Uterus (tissue), 4 donors: ENCODE measurements around the gene CDT1. TPM values are rescaled to one million over a fixed set of nuclear protein-coding genes. Genes with fewer than 3 reads are reported as not detected.

Experiments used
- DNase-seq, 2 donors: peaks; one replicate each; pipeline ENCODE4 v3.0.0-alpha.2; 2019 to 2020
- H3K27ac ChIP-seq, 2 donors: fragments of 200-600 bp; sonication (generic); 1 replicate in 1 of 2; 2 replicates in 1 of 2; pipeline ENCODE4 v1.5.1; 2016 to 2018
- H3K27me3 ChIP-seq, 2 donors: fragments of 200-600 bp; sonication (generic); one replicate each; pipeline ENCODE4 v1.5.1; 2018 to 2019; ENCODE audit warnings: control low read depth in 1 of 2
- H3K36me3 ChIP-seq, 2 donors: fragments of 200-600 bp; sonication (generic); one replicate each; pipeline ENCODE4 v1.5.1; 2019; ENCODE audit warnings: control low read depth in 1 of 2
- H3K4me1 ChIP-seq, 2 donors: fragments of 200-600 bp; sonication (generic); one replicate each; pipeline ENCODE4 v1.5.1; 2018 to 2019; ENCODE audit warnings: control low read depth in 1 of 2
- H3K4me3 ChIP-seq, 2 donors: fragments of 200-600 bp; sonication (generic); 1 replicate in 1 of 2; 2 replicates in 1 of 2; pipeline ENCODE4 v1.5.1; 2018 to 2019; ENCODE audit warnings: mild to moderate bottlenecking in 1 of 2
- H3K9me3 ChIP-seq, 2 donors: fragments of 200-600 bp; sonication (generic); one replicate each; pipeline ENCODE4 v1.5.1; 2019; ENCODE audit warnings: control low read depth in 1 of 2
- CTCF ChIP-seq, 4 experiments: fragments of 200-600 bp in 2 of 4; fragments of 450-650 bp in 2 of 4; sonication (generic) in 2 of 4; IDR thresholded peaks; one replicate each; pipeline ENCODE4 v1.5.1; 2016 to 2019; ENCODE audit warnings: antibody characterized with exemption in 4 of 4, mild to moderate bottlenecking in 2 of 4, moderate library complexity in 1 of 4
- POLR2A ChIP-seq, 2 donors: fragments of 450-650 bp; IDR thresholded peaks; one replicate each; pipeline ENCODE4 v1.6.1; 2016; ENCODE audit warnings: antibody characterized with exemption in 2 of 2, mild to moderate bottlenecking in 1 of 2, moderate library complexity in 1 of 2
- intact Hi-C: fragments of 100-400 bp; cut with DNase I; formaldehyde crosslinking; loops from one replicate; pipeline ENCODE4 v1.15.1; 2023; ENCODE audit warnings: low total_unique reads
- total RNA-seq, 4 donors: library from RNA; depleted of rRNA in 3 of 4; stranded (reverse); fragments of >200 nt in 3 of 4; gene quantifications; one replicate each; pipeline versions ENCODE4 v1.1.0 to v1.2.4, GENCODE V29; 2014 to 2023
- donor health status: DM: yes; HTN: yes; CAD: no.

Gene CDT1
- total RNA-seq, 4 donors from 2014 or later = 0.34 to 6.6 TPM; not detected in 2

GRCh38 chr16:88839745-88840599, 36.4 kb downstream of the CDT1 start:
- TF ChIP-seq POLR2A (IDR thresholded peaks at IDR 0.05) = no peak
- TF ChIP-seq CTCF (IDR thresholded peaks at IDR 0.05) = no peak
- Histone ChIP-seq H3K4me1 (no peaks in the 10 kb centered on the region), H3K27ac (no peak overlapping the region), H3K27me3 (no peaks in the 10 kb centered on the region), H3K36me3 (no peaks in the 10 kb centered on the region), H3K4me3 (no peak overlapping the region), H3K9me3 (no peaks in the 10 kb centered on the region)
- intact Hi-C loops = no loop called here
- DNase-seq = no peak

- Histone ChIP-seq H3K27ac (no peak overlapping the region), H3K36me3 (no peaks in the 10 kb centered on the region), H3K27me3 (no peaks in the 10 kb centered on the region), H3K4me3 (no peak overlapping the region), H3K4me1 (no peaks in the 10 kb centered on the region), H3K9me3 (no peaks in the 10 kb centered on the region)
- DNase-seq = no peak
- no peak for TF ChIP-seq CTCF (IDR thresholded peaks at IDR 0.05)
- intact Hi-C loops = no loop called here
Observed at GRCh38 chr16:88840600-88841215, 37.1 kb downstream of the CDT1 start.

GRCh38 chr16:88841521-88842307, 38.1 kb downstream of the CDT1 start:
- Histone ChIP-seq H3K36me3 (no peaks in the 10 kb centered on the region), H3K4me3 (no peak overlapping the region), H3K27ac (no peak overlapping the region), H3K27me3 (no peaks in the 10 kb centered on the region), H3K4me1 (no peaks in the 10 kb centered on the region), H3K9me3 (no peaks in the 10 kb centered on the region)
- TF ChIP-seq CTCF (IDR thresholded peaks at IDR 0.05) (no peak), POLR2A (IDR thresholded peaks at IDR 0.05) (no peak)
- no peak for DNase-seq
- intact Hi-C loops = no loop called here

- H3K36me3 ChIP-seq = no peaks in the 10 kb centered on the region
- DNase-seq = no peak
- intact Hi-C loops = no loop called here
- no peak overlapping the region for H3K27ac ChIP-seq
- H3K4me1 ChIP-seq = no peaks in the 10 kb centered on the region
- H3K27me3 ChIP-seq = no peaks in the 10 kb centered on the region
- no peak for TF ChIP-seq POLR2A (IDR thresholded peaks at IDR 0.05)
- TF ChIP-seq CTCF (IDR thresholded peaks at IDR 0.05) = no peak
- no peaks in the 10 kb centered on the region for H3K9me3 ChIP-seq
- no peak overlapping the region for H3K4me3 ChIP-seq
Observed at GRCh38 chr16:88842308-88842756, 38.7 kb downstream of the CDT1 start.
